Retina (tissue), 1 donor: ENCODE results near the gene OSBPL8.
"Not testable (repeated sequence)": the region's sequence is repeated elsewhere in the genome, so short reads cannot be mapped to it uniquely, and the experiment has no call there.

Experiments used
- DNase-seq: peaks from one replicate; pipeline ENCODE4 v3.0.0-alpha.2; 2016

OSBPL8 gene

DNA sequence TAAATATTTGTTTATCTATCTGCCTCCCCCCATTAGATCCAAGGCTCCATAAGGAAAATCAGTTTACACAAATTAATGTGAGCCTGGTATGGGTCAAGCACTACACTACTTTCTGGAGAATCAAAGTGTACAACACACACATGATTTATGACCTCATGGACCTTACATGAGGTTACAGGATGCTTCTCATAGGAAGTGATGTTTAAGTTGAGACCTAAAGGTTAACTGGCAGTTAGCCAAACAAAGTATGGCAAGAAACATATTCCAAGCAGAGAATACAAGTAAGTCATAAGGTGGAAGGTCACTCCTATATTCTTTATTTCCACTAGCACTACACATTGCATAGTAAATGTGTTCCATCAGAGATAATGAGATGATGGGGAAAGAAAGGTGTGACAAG, 39.2 kb downstream of the OSBPL8 start:
- DNase-seq = no peak

DNA sequence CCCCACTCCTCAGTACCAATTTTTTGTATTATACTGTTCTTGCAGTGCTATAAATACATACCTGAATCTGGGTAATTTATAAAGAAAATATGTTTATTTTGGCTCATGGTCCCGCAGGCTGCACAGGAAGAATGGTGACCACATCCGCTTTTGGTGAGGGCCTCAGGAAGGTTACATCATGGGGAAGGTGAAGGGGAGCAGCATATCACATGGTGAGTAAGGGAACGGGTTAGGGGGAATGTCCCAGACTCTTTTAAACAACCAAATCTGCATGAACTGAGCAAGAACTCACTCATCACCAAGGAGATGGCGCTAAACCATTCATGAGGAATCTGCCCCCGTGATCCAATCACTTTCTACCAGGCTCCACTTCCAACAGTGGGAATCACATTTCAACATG, 40.0 kb downstream of the OSBPL8 start:
- no peak for DNase-seq

DNA sequence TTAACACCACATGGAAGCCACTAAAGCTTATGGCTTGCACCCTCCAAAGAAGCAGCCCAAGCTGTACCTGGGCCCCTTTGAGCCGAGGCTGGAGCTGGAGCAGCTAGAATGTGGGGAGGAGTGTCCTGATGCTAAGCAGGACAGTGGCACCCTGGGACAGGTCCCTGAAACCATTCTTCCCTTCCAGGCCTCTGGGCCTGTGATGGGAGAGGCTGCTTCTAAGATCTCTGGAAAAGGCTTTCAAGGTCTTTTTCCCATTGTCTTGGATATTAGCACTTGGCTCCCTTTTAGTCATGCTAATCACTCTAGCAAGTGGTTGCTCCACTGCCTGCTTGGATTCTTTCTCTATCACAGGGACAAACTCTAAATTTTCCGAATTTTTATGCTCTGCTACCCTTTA, 40.9 kb downstream of the OSBPL8 start:
- no peak for DNase-seq

- DNase-seq = no peak
Measured at GRCh38 chr12:76515271-76515670, 44.3 kb downstream of the OSBPL8 start.

DNA sequence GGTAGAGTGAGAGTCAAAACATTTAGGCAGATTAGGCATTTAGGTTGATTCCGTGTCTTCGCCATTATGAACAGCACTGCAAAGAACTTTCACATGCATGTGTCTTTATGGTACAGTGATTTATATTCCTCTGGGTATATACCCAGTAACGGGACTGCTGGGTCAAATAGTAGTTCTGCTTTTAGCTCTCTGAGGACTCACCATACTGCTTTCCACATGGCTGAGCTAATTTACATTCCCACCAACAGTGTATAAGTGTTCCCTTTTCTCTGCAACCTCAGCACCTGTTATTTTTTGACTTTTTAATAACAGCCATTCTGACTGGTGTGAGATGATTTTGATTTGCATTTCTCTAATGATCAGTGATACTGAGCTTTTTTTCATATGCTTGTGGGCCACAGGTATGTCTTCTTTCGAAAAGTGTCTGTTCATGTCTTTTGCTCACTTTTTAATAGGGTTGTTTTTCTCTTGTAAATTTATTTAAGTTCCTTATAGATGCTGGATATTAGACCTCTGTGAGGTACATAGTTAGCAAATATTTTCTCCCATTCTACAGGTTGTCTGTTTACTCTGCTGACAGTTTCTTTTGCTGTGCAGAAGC, 48.4 kb downstream of the OSBPL8 start:
- not testable (repeated sequence) for DNase-seq

- no peak for DNase-seq
Measured at GRCh38 chr12:76508128-76508980, 51.2 kb downstream of the OSBPL8 start.

DNA sequence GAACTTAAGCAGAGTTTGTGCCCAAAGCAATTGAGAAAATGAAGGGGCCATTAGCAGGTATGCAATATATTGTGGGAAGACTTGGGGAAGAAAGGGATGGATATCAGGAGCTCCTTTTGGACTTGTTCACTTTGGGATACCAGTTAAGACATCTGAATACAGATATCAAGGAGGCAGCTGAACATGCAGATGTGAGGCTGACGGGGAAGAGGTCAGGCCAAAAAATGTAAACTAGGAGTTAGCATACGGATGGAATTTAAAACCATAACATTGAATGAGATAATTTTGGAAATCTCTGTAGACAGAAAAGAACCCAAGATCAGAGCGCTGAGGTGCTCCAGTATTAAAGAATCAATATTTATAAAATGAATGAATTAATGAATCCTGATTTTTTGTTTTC, 53.4 kb downstream of the OSBPL8 start:
- DNase-seq = no peak

DNA sequence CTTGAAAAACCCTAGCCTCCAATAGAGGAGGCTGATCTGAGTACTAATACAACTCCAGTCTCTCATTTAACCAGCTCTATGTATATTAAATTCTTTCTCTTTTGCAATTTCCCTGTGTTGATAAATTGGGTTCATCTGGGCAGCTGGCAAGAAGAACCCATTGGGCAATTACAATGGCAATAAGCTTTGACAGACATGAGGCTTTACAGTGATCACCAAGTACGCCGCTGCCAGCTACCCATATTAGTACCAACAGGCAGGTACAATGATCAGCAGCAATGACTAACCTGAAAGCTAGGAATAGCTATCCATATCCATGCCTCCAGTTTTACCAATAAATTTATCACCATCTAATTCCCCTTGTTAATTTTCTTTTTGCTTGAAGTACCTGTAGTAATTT, 54.5 kb downstream of the OSBPL8 start:
- no peak for DNase-seq

DNA sequence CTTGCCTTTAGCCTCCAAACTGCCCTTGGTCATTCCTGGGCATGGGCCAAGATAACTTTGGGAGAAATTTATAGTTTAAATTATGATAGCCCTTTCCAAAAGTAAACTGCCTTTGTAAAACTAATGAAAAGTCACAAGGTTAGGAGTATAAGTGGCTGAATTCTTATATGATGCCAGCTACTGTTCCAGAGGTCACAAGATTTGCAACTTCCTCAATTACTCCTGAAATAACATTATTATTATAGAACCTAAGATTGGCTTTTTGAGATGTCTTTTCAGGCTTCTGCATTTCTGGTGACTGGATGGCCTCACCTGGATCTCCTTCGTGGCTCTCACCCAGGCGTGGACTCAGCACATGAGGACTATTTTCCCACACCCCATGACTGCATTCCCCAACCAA, 55.0 kb downstream of the OSBPL8 start:
- DNase-seq = no peak

DNA sequence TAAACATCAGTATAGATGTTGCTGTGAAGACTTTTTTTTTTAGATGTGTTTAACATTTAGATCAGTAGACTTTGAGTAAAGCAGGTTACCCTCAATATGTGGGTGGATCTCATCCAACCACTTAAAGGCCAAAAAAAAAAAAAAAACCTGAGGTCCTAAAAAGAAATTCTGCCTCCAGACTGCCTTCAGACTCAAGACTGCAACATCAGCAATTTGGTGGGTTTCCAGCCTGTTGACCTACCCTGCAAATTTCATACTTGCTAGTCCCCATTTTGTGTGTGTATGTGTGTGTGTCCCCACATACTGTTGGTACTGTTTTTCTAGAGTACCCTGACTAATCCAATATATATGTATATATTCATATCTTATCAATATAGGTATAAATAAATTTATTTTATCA, 55.6 kb downstream of the OSBPL8 start:
- no peak for DNase-seq

DNA sequence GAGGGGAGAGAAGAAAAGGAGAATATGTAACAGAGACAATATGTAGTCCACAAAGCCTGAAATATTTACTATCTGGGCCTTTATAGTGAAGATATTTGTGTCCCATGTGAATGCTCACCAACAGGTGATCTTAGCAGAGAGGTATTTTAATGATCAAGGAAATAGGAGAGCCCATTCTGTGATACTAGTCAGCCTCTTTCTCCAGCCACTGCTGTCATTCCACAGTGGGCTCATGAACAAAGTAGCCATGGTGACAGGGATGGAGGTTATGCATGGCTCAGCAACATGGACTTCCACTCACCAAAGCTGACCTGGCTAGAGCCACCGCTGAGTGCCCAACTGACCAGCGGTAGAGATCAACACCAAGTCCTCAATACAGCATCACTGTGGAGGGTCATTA, 58.2 kb downstream of the OSBPL8 start:
- DNase-seq = no peak

DNA sequence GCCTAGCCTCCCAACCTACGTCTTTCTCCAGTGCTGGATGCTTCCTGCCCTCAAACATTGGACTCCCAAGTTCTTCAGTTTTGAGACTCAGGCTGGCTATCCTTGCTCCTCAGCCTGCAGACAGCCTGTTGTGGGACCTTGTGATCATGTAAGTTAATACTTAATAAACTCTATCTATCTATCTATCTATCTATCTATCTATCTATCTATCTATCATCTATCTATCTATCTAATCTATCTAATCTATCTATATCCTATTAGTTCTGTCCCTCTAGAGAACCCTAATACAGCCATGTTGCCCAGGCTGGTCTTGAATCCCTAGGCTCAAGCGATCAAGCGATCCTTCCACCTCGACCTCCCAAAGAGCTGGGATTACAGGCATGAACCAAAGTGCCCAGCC, 60.4 kb downstream of the OSBPL8 start:
- not testable (repeated sequence) for DNase-seq

- DNase-seq = no peak
Measured at GRCh38 chr12:76495556-76495955, 64.0 kb downstream of the OSBPL8 start.

DNA sequence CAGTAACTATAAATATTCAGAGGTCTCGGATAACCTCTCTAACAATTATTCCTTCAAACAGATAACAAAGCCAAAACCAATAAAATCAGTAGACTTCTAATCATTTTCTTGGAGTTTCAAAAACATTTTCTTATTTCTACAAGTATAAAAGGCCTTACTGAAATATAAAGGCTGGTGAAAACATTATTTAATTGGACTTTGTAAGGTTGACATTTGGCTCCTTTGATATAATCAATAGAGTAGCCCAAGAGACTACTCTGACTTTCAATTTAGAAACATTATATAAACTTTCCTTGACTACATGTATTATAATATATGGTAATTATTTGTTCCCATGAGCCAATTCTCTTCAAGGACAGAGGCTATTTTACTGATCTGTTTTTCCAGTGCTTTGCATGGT, 68.3 kb downstream of the OSBPL8 start:
- DNase-seq = no peak

DNA sequence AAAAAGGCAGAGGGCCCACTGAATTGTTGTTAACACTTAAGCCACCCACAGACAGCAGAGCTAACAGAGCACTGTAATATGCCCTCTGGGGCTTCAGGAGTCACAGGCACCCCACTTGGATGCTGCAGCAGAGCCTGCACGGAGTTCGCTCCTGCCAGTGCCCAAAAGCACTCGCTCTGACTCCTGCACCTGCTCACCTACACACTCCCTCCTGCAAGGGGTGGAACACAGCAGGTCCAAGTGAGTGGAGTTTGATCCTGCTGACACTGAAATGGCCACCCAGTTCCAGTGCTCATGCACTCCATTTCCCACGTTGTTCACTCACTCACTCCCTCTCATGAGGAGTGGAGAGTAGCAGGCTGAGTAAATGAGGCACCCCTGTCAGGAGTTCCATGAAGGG, 68.8 kb downstream of the OSBPL8 start:
- no peak for DNase-seq

DNA sequence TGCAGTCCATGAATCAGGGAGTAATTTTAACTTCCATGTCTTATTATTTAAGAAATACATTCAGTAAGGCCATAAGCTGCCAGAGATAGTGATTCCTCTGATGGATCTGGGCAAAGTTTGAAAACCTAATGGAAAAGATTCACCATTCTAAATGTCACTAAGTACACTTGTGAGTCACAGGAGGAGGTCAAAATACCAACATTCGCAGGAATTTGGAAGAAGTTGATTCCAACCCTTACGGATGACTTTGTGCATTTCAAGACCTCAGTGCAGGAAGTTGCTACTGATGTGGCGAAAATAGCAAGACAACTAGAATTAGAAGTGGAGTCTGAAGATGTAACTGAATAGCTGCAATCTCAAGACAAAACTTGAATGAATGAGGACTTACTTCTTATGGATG, 69.8 kb downstream of the OSBPL8 start:
- DNase-seq = no peak

GRCh38 chr12:76486011-76486410, 73.6 kb downstream of the OSBPL8 start:
- DNase-seq = no peak

DNA sequence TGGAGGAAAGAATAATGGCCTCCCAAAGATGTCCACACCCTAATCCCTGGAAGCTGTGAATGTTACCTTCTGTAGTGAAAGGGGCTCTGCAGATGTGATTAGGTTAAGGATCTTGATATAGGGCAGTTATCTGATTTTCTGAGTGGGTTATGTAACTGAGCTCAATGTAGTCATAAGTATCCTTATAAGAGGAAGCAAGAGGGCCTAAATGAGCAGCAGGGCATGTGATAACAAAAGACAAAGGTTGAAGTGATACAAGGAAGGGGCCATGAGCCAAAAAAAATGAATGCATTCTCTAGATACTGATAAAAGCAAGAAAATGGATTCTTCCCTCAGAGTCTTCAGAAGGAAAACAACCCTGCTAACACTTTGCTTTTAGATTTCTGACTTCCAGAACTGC, 78.8 kb downstream of the OSBPL8 start:
- DNase-seq = no peak

- DNase-seq = no peak
Measured at GRCh38 chr12:76478045-76478444, 81.5 kb downstream of the OSBPL8 start.

- DNase-seq = not testable (repeated sequence)
Measured at GRCh38 chr12:76472862-76473261, 86.7 kb downstream of the OSBPL8 start.

- DNase-seq = no peak
Measured at GRCh38 chr12:76471579-76471978, 88.0 kb downstream of the OSBPL8 start.

- no peak for DNase-seq
Measured at GRCh38 chr12:76470028-76470939, 89.3 kb downstream of the OSBPL8 start.

GRCh38 chr12:76464631-76465166, 94.9 kb downstream of the OSBPL8 start:
- DNase-seq = no peak
